Fibroblast of peridontal ligament (primary cell): ENCODE data around the gene FHL1.
A peak's percentile ranks its signal among the peaks of the same experiment; 100 is the strongest.

Experiments used
- DNase-seq: peaks from one replicate; pipeline ENCODE4 v3.0.0-alpha.2; 2010; ENCODE audit errors: extremely low read depth

The FHL1 gene

DNA sequence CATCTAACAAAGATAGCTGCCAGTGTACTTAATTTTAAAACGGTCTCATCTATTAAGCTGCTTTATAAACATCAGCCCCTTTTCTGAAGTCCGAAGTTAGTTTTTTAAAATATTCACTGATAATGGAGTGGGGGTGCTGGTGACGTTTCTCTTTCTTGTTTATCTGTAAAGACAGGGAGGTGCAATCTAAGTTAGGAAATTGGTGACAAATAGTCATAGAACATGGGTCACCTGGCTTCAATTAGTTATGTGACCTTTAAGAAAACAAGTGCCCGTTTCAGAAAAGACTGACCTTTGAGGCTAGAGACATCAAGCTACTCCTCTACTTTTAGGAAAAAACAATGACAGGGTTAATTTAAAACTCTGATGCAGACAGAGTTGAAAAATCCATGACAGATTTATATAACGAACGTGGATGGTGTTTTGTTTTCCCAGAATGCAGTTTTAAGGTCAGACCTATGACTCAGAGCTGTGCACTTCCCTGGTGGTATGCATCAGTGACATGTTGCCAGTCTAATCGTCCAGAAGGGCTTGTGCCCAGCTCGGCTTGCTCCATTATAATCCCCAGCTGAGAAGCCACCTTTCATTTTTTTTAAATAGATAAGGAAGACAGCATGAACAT, 38.2 kb downstream of the FHL1 start:
- peak; percentile 69 for DNase-seq

DNA sequence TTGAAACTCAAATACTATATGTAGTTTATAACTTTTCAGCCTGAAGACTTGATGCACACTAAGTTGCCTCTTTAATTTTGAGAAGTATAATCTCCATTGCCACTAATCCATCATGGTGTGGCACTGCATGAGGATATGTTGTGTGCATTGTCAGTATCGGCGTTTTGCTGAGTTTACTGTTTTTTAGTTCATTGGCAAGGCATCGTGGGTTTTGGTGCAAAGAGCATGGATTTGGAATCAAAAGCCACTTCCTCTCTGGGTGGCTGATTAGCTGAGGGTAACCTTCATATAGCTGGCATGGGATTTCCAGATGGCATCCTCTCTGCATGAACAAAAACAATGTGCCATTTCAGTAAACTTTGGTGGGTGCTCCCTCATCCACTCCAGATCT, 38.7 kb downstream of the FHL1 start:
- DNase-seq, result no peak

DNA sequence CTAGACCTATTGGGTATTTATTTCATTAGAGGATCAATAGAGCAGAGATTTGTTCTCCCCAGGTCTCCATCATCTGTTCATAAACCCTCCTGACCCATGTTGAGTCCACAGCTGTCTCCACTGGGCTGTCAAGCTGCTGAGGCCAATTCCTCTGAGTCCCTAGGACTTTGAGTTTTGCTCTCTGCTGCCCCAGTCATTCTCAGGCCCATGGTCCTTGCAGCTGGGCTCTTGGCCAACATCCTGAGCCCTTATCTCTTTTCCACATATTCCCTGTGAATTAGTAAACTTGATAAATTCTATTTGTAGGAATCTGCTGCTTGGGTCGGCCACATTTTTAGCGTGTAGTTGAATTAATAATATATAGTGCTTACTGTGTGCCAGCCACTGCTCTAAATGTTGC, 41.9 kb downstream of the FHL1 start:
- DNase-seq, result no peak

DNA sequence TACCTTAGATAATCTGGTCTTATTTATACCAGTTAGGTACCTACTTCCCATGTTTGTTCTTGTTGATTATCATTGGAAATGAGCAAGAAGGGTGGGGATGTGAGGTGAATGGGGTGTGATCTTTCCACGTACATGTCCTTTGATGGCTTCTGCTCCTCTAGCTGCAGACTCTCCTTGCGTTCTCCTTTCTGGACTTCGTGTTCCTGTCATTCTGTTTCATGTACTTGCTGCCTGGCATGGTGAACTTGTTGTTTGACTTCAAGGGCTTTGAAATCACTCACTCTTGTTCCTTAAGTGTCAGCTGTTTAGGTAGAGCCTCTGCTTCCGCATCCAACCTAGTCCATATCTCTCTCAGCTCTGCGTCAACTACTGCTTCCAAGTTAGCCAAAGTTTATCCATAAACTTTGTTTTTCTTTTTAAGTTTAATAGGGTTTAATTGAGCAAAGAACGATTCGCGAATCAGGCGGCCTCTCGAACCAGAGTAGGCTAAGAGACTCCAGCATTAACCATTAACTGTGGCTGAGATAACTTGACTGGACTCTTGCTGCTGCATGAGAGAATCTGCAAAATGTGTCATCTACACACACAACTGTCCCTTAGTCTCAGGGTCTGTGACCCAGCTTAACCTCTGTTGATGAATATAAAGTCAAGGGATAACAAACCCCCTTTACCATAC, 42.8 kb downstream of the FHL1 start:
- no peak for DNase-seq

DNA sequence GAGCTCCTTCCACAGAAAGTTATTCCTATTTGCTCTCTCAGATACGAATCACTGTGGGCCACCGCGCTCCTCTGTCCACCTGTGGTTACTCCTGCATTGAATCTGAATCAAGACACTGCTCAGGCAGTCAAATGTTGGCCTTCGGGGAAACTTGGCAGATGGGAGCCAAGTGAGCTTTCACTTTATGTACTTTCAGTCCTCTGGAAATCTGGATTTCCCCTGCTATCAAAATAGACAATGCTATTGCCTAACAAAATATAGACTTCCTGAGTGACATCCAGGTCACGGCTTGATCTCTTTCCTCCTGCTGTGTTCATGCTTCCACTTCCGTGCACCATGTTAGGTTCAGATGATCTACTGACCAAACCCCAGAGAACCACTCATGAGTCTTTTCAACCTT, 43.8 kb downstream of the FHL1 start:
- no peak for DNase-seq

DNA sequence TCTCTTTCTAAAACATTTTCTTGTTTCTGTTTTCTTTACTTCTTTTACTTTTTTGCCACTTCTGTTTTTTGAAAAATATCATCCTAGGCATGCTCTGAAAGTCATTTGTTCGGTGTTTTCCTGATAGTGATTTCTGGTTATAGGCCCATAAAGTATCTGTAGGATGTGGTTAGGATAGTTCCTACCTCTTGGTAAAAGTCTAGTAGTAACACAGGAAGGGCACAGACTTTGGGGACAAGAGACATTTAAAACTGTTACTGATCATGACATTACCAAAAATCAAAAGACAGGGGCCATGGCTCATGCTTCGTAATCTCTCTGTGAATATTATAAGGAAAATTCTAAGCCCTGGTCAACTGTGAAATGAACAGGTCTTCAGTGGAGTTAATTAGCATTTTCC, 44.8 kb downstream of the FHL1 start:
- DNase-seq, result no peak

DNA sequence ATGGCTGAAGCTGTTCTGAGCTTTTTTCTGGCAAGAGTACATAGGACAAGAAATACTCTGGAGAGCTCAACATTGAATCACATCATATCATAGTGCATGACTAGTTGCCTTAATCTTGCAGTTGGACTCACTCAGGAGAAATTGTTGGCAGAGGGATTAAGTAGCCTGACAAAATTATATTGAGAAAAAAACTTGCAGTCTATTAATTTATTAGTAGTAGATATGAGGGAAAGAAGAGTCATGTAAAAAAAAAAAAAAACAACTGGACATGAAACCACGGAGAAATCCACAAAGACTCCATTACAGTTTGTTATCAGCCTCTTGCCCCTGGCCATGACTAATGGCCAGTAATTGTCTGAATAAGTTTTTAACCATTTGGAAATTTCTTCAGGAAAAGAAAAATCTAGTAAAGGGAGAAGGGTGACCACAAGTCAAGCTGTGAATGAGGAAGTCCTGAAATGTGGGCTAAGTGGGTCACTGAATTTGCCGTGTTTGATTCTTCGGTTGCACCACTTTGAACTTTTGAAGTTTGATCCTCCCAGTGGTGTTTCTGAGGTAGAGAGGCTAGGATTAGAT, 45.6 kb downstream of the FHL1 start:
- peak; percentile 63 for DNase-seq

DNA sequence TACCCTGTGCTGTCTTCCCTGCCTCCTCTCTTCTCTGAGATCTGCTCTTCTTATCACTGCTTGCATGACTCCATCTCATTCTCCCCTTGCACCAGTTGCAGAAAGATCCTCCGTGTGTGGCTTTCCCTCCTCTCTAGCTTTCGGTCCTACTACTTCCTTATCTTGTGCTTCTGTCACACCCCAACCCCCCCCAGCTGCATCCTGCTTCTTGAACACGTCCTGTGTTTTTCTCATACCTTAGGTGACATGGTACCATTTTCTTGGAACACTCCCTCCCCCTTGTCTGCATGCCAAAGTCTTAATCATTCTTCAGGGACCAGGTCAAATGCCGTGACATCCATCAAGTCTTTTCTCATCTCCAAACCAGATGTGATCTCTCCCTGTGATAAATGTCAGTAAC, 46.4 kb downstream of the FHL1 start:
- DNase-seq, result no peak

DNA sequence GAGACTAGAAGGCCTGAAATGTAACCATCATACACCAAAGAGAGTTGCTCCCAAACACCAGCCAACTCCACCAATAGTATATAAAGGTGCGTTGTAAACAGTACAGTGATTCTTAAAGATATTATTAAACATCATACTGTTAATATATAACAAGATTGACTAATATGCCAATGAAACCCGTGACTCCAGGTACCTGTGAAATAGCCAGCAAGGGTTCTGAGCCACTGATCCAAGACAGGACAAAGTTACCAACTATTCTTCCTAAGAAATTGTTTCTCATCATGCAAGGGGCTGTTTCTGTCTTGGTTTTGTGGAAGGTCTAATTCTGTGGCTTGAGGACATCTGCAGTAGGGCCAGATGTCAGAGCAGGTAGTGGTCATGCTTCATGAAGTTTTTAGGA, 47.2 kb downstream of the FHL1 start:
- DNase-seq, result no peak

DNA sequence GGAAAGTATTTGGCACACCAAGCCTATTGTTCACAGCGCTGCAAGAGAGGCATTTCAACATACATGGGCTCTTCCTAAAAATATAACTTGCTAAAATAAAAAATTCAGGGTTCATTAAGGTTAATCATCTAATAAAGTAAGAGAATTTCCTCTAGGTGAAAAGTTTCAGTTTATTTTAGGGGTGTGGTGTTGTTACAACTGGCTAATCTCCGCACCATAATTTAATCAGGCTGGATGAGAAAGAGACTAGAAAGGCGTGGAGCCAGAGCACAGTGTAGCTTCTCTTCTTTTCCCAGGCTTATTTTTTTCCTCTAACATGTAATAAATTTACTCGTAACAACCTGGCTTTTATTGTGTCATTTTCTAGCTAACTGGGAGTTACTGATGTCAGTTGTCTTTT, 47.9 kb downstream of the FHL1 start:
- no peak for DNase-seq

DNA sequence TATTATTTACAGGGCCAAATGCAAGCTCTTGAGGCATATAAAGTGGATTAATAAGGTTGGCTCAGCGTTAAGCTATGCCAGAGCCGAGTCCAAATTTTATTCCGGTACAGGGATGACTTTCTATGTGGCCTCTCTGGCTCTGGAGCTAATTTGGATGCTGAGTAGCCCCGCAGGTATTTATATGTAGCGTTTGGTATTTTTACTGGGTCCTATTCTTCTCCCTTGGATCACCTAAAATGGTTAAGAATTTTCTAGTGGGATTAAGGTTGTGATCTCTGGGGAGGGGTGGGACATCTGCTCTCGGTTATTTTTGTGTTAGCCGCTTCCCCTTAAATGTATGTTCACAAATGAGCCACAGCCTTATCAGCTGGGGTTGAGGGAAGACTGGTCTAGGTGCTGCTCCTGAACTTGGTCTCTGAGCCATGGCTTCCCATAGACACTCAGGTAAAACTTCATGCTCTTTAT, 49.4 kb downstream of the FHL1 start:
- DNase-seq, result no peak

DNA sequence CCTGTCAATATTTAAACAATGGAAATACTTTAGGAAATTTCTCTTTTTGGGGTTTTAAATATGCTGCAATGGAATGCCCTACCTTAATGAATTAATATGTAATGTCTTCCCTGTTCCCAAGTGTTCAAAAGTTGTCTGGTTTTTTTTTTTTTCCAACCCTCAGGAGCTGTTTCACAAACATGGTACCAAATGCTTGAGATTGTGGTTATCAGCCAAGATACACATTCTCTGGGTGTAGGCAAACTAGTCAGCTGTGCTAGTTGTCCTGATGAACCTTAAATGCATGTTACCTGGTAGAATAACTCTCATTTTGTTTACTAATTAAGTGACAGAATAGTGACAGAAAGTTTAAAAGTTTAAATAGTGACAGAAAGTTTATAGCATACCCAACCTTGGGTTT, 50.7 kb downstream of the FHL1 start:
- no peak for DNase-seq

DNA sequence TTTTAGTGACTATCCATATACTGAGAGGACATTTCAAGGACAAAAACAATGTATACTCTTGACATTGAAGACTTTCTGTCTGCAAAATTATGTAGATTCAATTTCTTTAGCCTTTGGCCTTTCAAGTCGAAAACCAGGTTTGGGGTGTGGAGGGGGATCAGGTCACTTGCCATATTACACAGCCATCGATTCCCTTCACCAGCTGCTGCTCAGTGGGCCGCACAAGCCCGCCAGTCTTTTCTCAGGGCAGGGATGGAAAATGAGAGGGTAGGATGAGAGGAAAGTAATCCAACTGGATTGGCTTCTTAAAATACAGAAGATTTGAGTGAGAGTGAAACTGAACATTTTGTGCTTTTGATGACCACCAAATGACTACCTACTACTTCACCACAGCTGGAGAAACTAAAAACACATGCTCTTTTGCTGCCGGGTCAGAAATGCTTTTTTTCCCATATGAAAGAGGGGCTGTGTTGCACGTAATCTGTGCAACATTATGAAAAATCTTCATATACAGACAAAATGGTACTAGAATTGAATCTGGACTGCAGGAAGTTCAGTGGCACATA, 51.4 kb downstream of the FHL1 start:
- peak; percentile 42 for DNase-seq

DNA sequence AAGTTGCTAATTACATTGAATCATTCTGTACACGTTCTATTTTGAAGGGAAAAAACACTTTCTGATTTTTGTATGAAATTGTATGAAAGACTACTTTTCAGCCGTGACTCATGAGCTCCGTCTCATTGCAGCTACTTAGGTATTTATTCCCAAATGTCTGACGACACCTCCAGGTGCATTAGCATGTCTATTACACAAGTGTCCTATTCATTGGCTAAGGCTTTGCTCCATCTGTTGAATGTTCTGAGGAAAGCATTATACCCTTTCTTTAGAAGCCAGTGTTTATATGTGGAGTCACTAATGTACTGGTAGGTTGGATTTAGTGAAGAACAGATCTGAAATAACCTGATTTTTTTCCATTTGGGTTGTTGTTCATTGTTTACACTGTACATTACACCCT, 52.0 kb downstream of the FHL1 start:
- DNase-seq, result no peak

DNA sequence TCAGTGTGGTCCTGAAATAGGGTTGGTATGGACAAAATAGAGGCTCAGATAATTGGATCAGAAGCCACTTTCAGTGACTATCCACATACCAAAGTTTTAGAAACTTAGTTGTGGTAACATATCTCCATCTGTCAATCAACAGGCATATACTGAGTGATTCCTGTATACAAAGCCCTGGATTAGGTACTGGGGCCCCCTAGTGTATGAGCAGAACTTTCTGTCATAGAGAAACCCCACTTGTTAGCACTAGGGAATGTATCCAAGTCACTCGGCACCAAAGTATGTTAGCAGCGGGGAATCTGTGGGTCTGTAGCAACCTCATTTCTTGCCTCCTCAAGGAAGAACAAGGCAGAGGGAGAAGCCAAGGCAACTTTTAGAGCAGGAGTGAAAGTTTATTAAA, 53.1 kb downstream of the FHL1 start:
- DNase-seq, result peak; percentile 54

DNA sequence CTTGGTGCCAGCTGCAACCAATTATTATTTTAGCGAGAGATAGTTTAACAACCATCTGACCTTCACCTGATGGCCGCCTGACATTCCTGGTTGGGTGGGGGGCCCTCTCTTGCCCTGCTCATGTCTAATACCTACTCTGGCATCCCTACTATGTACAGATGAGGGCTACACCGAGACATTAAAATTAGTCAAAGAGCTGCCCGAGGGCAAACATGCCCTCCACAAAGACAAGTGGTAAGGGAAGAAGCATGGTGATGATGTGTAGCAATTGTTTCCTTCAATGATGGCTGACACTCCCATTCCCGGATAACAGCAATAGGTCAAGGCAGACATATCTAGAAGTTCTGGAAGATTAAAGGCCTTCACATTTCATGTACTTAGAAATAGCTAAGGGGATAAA, 54.3 kb downstream of the FHL1 start:
- no peak for DNase-seq

DNA sequence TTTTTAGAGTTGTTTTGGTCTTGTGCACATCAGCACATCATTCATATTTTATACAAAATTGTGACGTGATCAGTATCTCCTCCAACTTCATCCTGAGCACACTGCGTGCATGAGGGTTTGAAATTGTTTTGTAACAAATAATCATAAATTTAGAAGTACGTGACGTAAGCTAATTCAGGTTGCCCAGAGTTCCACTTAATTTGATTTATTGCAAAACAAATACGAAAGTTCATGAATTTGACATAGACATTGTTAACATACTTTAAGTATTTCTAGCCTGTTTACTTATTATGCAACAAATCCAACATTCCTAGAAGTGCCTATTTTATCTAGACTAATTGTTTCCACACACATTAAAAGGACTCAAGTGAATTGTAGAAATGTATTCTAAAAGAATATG, 55.6 kb downstream of the FHL1 start:
- DNase-seq, result peak; percentile 57

DNA sequence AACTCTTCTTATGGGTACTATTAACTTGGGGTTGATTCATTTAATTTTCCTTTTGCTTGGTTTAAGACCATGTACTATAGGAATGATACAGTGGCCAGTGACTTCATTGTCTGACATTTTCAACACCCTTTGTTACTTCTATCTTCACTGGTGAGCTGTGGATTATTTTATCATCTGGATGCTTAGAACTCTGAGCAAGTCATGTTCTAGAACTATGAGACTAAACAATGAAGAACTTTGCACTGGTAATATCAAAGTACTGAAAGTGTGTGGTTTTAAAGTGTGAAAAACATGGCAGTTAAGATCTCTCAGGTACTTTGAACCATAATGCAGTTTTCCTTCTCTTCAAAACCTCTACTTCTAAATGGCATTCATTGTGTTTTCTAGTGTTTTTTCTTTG, 56.1 kb downstream of the FHL1 start:
- DNase-seq, result no peak

DNA sequence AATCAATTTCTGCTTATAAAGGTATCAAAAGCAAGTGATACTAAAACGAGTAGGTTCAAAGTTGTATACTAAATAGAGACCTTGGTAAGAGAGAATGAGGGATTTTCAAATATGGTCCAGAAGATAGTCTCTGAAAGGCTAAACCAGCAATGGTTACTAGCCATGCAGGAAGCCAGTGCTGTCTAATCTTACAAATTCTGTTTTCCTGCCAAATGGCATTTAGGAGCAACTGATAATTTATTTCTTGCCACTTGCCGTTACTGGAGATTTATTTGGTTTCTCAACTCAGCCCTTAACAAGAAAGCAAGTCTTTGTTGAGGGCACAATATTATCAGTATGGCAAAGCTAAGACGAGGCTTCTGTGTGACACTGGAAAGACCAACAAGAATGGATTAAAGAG, 56.6 kb downstream of the FHL1 start:
- no peak for DNase-seq

DNA sequence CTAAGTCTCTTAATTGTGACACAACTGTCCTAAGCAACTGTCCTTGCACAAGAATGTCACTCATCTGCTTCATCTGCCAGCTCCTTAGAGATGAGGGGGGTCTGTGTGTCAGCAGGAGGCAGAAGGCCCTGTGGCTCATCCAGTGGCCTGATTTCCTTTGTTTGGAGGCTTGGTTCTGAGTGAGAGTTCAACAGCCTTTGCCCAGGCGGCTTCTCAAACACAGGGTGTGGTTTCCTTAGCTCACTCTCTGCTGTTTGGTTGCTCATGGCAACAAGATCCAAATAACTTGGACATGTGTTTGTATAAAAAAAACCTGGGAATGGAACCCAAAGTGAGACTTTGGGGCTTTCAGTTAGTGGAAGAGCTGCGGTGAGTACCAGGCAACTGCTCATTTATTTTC, 57.2 kb downstream of the FHL1 start:
- DNase-seq, result peak; percentile 82

DNA sequence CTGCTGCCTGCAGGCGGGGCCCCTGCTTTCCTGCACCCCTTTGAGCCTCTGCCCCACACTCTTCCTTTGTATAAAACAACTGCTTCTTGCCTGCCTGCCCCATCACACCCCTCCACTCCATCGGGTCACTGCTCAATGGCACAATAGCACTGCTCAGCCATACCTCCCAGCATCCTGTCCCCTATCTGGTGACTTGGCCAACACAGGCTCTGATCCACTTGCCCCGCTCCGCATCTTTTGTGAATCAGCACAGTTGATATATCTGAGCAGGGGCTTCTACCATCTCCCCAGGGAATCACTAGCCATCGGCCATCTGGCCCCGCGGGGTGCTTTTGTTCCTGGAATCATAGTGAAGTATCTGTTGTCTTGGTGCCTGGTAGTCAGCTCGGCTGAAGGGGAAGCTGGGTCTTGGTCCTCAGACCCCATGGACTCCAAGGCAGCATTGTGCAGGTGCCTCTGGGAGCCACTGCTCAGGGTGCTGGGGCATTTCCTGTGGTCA, 58.6 kb downstream of the FHL1 start:
- DNase-seq, result no peak

DNA sequence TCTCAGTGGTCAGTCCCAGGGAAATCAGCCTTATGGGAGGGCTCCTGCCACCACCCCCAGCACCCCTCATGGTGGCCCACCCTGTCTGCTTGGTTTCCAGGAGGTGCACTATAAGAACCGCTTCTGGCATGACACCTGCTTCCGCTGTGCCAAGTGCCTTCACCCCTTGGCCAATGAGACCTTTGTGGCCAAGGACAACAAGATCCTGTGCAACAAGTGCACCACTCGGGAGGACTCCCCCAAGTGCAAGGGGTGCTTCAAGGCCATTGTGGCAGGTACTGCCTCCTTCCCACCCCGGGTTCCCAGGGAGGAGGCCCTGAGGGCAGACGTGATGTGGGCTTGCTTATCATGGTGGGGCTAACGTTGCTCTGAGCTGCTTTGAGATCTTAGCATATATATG, 59.6 kb downstream of the FHL1 start:
- no peak for DNase-seq

DNA sequence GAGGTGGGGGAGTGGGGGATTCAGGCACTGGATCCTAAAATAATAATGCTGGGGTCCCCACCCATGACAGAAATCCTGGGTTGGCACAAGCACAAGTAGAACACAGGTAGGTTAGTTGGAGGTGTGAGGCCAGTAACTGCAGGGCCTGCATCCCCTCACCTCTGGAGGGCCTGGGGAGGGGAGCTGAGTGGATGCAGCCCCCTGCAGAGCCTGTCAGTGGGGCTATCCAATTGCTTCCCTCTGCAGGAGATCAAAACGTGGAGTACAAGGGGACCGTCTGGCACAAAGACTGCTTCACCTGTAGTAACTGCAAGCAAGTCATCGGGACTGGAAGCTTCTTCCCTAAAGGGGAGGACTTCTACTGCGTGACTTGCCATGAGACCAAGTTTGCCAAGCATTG, 60.2 kb downstream of the FHL1 start:
- DNase-seq, result no peak
